ENCODE results near the gene TBC1D30. TPM values are rescaled to one million over a fixed set of nuclear protein-coding genes. Genes with fewer than 3 reads are reported as not detected.
"Not testable (repeated sequence)": the region's sequence is repeated elsewhere in the genome, so short reads cannot be mapped to it uniquely, and the experiment has no call there.

TBC1D30 gene
- 10 to 100 TPM; 68.7 to 91.0 TPM for total RNA-seq

DNA sequence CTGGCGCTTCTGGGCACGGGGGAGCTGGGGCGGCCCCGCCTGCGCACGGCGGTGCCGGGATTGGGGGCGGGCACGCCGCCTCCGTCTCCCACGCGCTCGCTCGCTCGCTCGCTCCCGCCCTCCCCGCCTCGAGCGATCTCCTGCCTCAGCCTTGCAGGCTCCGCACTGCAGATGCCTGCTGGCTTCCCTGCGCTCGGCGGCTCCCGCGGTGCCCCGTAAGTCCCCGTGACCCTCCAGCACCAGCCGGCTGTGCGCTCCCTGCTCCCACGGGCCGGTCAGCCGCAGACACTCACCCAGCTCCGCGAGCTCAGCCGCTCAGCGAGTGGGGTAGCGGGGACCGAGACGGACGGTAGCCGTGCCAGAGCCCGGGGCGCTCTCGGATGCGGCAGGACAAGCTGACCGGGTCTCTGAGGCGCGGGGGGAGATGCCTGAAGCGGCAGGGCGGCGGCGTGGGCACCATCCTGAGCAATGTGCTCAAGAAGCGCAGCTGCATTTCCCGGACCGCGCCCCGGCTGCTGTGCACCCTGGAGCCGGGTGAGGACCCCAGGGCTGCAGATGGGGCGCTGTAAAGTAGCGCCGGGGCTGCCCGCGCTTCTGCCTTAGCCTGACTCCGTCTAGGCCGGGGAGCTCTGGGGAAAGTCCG, at the start of gene TBC1D30:
TSS of gene TBC1D30 (plus strand) at position 148 of the 643 bp plus-strand sequence. CDS start at position 381, 233 bp downstream.
- DNase-seq = peak in 2 of 4 donors; percentile 17 to 24
- Histone ChIP-seq H3K27me3 (no peaks in the 10 kb centered on the region), H3K36me3 (replicated peaks in 1 of 2; ENCODE audit: insufficient read depth in 1 of 2, low read depth in 2 of 2) (no peaks in the 10 kb centered on the region)

GRCh38 chr12:64775147-64775736, 49.2 kb upstream of the TBC1D30 start:
- H3K27me3 ChIP-seq; H3K4me3 ChIP-seq; H3K9me3 ChIP-seq; H3K4me1 ChIP-seq; H3K36me3 ChIP-seq (replicated peaks in 1 of 2; ENCODE audit: insufficient read depth in 1 of 2, low read depth in 2 of 2); DNase-seq; H3K27ac ChIP-seq; ATAC-seq; intact Hi-C loops (cut with DNase I): not testable (repeated sequence)

More for the DNA sequence above, at the start of gene TBC1D30:
- intact Hi-C loops (cut with DNase I) = no loop called here
- Histone ChIP-seq H3K4me1 (peaks cover 32% of the 10 kb centered on the region), H3K9me3 (no peaks in the 10 kb centered on the region), H3K27ac (no peak within 1 kb of the TSS), H3K4me3 (no peak within 1 kb of the TSS)
- peak; percentile 43 for ATAC-seq
- TF ChIP-seq CTCF (IDR thresholded peaks at IDR 0.05) (no peak), POLR2A (IDR thresholded peaks at IDR 0.05) (no peak)
- 31 to 75% methylated on average over 22 to 64 of the region's 69 CpGs for WGBS, 2 donors

DNA sequence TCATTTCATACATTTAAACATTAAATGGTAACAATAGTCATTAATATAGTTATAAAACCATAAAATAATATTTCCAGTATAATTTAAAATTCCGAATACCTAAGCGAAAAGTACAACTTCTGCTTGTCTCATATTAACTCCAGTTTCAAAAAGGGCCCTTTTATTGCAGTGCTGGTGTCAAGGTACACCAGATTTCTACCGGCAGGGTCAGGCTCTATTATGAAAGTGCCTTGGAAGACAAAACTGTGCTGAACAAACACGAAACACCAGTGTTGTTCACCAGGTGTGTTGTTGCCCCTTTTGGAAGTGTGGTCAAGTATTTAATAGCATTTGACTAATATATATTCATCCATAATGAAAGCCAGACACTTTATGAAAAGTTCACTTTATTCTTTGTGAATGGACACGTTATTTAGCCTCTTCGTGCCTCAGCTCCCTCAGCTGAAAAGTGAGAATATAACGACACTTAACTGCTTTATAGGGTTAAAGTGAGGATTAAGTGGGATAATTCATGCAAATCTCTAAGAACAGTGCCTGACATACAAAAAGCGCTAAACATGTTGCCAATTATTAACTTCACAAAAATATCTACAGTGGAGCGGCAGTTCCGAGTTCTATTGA, 45.0 kb upstream of the TBC1D30 start:
- 20 to 23% methylated on average over 10 of the region's 10 CpGs for WGBS, 2 donors
- intact Hi-C loops (cut with DNase I) = no loop called here
- Histone ChIP-seq H3K27ac (peak overlapping the region; percentile 93 to 95 (median 94)), H3K4me3 (no peak overlapping the region), H3K4me1 (peaks cover 12% of the 10 kb centered on the region), H3K9me3 (no peaks in the 10 kb centered on the region), H3K36me3 (replicated peaks in 1 of 2; ENCODE audit: insufficient read depth in 1 of 2, low read depth in 2 of 2) (no peaks in the 10 kb centered on the region), H3K27me3 (no peaks in the 10 kb centered on the region)
- DNase-seq = peak in 1 of 4 donors; percentile 26
- peak in 2 of 7 experiments; percentile 11 to 17 for TF ChIP-seq CTCF (IDR thresholded peaks at IDR 0.05)
- no peak for TF ChIP-seq POLR2A (IDR thresholded peaks at IDR 0.05)
- ATAC-seq = no peak

DNA sequence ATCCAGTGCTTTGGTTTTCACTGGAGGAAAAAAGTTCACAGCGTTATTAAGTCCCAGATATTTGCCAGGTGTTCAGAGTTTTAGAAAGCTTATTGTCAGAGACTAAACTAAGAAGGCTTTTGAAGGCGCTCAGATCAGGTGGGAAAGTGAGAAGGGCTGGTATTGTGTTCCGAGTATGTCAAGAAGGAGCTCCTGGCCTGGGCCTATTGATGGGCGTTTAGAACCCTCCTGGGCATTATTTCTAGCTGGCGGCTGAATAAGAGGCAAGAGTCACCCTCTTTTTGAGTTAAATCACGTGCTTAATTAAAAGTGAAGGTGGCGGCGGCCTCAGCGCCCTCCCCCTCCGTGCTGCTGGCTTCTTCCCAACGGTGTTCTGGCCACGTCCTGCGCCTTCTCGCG, 44.3 kb upstream of the TBC1D30 start:
- 4 to 6% methylated on average over 6 to 15 of the region's 15 CpGs for WGBS, 2 donors
- intact Hi-C loops (cut with DNase I) = no loop called here
- no peak for DNase-seq

More for the DNA sequence above, 44.3 kb upstream of the TBC1D30 start:
- H3K4me1 ChIP-seq = peaks cover 13% of the 10 kb centered on the region
- H3K36me3 ChIP-seq (replicated peaks in 1 of 2; ENCODE audit: insufficient read depth in 1 of 2, low read depth in 2 of 2) = no peaks in the 10 kb centered on the region
- H3K4me3 ChIP-seq = peak overlapping the region; percentile 43 to 66
- H3K27ac ChIP-seq = peak overlapping the region; percentile 93 to 95 (median 94)
- no peaks in the 10 kb centered on the region for H3K27me3 ChIP-seq
- TF ChIP-seq POLR2A (IDR thresholded peaks at IDR 0.05) (no peak), CTCF (IDR thresholded peaks at IDR 0.05) (no peak)
- H3K9me3 ChIP-seq = no peaks in the 10 kb centered on the region
- no peak for ATAC-seq
